Right kidney (tissue), 1 donor: Measurements from ENCODE around the gene STIL.
"Not testable (repeated sequence)": the region's sequence is repeated elsewhere in the genome, so short reads cannot be mapped to it uniquely, and the experiment has no call there.

Experiments
- DNase-seq: peaks from one replicate; pipeline ENCODE4 v3.0.0-alpha.2; 2016

The STIL gene

DNA sequence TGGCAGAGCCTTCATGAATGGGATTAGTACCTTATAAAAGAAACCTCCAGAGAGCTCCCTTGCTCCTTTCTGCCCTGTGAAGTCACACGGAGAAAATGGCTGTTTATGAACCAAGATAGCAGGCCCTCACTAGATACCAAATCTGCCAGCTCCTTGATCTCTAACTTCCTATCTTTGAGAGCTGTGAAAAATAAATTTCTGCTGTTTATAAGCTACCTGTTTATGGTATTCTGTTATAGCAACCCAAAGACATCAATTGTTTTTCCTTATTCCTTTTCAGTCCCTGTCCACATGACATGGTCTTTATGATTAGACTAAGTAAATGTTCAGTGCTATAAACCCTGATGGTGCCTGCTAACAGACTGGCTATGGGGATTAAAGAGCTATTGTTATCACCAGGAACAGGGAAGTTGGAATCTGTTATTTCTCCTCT, 9.7 kb upstream of the STIL start:
- DNase-seq = no peak

- DNase-seq = not testable (repeated sequence)
Observed at GRCh38 chr1:47319968-47320367, 6.0 kb upstream of the STIL start.

GRCh38 chr1:47317841-47318240, 3.9 kb upstream of the STIL start:
- no peak for DNase-seq

- DNase-seq = no peak
Observed at GRCh38 chr1:47309427-47309826, 4.5 kb downstream of the STIL start.

DNA sequence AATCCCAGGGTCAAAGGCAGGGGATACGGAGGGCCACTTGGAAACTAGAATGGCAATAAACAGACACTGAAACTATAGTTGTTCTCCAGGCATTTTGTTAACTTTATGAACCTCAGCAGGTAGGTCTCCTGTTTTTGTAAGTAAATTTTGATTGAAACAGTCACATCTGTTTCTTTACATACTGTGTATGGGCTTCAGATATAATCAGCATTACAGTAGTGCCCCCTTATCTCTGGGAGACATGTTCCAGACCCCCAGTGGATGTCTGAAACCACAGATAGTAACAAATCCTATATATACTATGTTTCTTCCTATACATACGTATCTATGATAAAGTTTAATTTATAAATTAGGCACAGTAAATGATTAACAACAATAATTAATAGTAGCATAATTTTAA, 11.5 kb downstream of the STIL start:
- DNase-seq = no peak

DNA sequence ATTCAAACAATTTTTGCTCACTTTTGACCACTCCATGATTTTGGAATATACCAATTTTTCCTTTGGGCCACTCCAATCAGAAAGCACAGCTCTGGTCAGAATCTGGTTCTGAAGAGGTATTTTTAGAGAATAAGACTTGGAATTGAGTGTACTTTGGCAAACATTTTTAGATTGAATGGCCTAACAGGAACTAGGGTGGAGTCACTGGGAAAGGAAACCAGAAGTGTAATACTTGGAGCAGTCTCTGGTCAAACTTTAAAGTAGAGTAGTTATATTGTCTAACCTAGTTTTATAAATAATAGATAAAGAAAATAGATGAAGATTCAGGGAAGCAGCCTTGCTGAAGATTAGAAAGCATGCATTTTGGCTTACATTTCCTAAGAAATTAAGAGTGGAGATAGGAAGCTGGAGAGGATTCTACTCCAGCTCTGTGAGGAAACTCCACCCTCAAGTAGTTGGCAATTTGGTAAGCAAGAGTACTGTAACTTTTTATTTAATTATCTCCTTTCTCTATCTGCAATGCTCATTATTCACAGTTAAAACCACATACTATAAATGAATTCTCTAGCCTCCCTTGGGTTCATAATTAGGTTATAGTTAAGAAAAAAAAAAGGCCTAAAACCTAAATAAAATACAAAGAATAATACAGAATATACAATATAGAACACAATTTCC, 15.8 kb downstream of the STIL start:
- DNase-seq = no peak

DNA sequence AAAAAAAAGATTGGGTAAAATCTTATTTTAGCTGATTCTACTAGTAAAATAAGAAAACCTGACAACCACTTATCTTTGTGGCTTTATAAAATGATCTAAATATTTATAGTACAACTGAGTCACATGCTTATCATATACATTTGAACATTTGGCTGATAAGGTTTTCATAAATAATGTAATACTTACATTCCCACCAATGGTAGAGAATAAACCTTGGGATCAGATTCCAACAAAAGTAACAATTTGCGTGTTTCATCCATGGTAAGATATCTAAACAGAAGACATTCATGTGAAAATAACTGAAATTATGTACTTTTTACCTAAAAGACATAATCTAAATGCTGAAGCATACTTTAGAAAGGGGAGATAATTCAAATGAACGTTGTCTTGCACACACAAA, 18.4 kb downstream of the STIL start:
- DNase-seq = no peak

- not testable (repeated sequence) for DNase-seq
Observed at GRCh38 chr1:47294863-47295262, 19.1 kb downstream of the STIL start.

DNA sequence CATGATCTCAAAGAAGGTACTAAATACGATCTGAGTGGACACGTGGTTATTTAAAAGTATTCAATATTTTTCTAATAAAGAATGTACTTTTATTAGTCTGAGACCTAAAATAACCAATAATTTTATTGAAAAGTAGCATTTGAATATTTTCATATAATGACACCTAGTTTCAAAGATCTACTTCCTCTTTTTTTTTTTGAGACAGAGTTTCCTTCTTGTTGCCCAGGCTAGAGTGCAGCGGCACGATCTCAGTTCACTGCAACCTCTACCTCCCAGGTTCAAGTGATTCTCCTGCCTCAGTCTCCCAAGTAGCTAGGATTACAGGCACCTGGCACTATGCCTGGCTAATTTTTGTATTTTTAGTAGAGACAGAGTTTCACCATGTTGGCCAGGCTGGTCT, 25.8 kb downstream of the STIL start:
- DNase-seq = not testable (repeated sequence)

- no peak for DNase-seq
Observed at GRCh38 chr1:47280142-47280541, 33.8 kb downstream of the STIL start.

DNA sequence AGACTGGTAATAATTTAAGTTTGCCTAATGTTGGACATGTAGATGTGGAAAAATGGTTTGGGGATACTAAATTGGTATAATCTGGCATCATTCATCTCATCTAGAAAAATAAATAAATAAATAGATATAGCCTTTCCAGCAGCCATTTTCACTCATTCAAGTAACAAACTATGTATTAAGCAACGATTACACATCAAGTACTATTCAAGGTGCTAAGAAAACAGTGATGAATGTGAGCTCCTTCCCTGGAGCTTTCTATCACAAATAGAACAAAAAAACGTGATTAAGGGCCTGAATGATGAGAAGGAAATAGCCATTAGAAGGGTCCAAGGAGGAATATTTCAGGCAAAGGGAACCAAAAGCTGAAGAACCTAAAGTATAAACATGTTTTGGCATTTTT, 37.1 kb downstream of the STIL start:
- DNase-seq = no peak

GRCh38 chr1:47275811-47276210, 38.1 kb downstream of the STIL start:
- not testable (repeated sequence) for DNase-seq

DNA sequence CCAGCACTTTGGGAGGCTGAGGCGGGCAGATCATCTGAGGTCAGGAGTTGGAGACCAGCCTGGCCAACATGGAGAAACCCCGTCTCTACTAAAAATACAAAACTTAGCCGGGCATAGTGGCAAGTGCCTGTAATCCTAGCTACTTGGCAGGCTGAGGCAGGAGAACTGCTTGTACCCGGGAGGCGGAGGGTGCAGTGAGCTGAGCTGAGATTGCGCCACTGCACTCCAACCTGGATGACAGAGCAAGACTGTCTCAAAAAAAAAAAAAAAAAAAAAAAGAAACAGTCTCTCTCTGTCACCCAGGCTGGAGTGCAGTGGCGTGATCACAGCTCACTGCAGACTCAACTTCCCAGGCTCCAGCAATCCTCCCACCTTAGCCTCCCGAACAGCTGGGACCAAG, 48.4 kb downstream of the STIL start:
- DNase-seq = not testable (repeated sequence)

DNA sequence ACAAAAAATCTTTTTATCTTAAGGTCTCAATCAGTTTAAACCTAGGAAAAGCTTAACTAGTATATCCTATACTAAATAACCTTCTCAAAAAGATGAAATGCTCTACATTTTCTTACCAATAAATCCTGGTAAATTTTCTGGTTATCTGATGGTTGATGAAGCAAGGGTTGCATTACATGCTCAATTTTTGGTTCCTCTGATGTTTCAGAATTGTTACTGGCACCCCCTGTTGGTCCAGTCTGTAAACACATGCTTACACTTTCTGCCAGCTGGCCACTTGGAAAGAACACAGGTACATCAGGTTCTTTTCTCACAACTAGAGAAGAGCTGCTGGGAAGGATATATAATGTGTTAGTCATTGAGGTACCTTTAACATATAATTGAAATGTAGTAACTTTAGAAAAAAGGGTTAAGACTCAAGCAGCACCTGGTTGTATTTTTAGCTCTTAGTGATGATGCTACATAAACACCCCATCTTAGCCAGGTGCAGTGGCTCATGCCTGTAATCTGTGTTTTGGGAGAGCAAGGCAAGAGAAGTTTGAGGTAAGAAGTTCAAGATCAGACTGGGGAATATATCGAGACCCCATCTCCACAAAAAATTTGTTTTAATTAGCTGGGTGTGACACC, 51.0 kb downstream of the STIL start:
- no peak for DNase-seq

DNA sequence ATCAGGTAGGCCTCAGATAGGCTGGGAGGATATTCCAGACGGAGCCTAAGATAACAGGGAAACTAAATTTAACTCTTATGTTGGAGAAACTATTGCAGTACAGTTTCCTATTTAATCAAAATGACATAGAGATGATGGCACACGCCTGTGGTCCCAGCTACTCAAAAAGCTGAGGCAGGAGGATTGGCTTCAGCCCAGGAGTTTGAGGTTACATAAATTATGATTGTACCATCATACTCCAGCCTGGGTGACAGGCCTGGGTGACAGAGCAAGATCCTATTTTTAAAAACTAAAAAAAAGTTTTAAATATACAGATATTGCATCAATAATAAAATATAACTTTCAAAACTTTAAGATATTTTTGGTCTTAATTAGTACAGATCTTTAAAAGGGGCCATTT, 56.7 kb downstream of the STIL start:
- DNase-seq = no peak

- DNase-seq = no peak
Observed at GRCh38 chr1:47252795-47253194, 61.2 kb downstream of the STIL start.

DNA sequence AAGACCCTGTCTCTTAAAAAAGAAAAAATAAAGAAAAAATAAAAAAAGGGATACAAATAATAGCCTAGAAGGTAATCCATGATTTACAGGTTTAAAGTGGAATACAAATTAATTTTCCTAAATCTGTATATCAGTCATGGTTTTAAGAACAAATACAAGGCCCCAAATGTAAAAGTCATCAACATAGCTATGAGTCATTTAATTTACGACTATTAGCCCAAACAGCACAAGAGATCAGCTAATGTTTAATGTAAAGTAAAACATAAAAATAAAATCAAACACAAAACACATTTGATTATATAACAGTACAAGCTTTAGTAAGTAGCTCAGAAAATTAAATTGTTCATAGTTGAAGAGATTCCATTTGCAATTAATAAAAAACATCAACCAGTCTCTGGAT, 61.6 kb downstream of the STIL start:
- DNase-seq = no peak

GRCh38 chr1:47249755-47250154, 64.2 kb downstream of the STIL start:
- no peak for DNase-seq

GRCh38 chr1:47244339-47244862, 69.5 kb downstream of the STIL start:
- DNase-seq = no peak

DNA sequence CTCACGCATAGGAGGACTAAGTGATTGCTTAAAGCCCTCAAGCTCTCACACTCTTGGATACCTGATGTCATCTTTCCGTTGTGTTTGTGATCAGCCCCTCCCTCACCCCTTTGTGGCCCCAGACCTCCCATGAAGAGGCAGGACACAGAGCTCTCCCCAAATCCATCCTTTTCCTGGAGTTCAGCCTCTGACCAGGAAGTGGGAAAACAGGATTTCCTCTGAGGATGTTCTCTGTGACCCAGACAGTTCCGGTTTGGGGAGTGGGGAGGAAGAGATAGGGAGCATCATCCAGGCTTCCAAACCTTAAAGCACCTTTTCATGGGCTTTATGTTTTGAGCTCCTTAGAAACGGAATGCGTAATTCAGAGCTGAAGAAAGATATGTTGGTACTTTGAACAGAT, 70.0 kb downstream of the STIL start:
- DNase-seq = no peak

- DNase-seq = no peak
Observed at GRCh38 chr1:47241114-47242113, 72.5 kb downstream of the STIL start.

GRCh38 chr1:47238935-47239592, 74.9 kb downstream of the STIL start:
- no peak for DNase-seq
